Bronchial epithelial cell (primary cell): Measurements from ENCODE around the gene IP6K1. TPM values are rescaled to one million over a fixed set of nuclear protein-coding genes. Genes with fewer than 3 reads are reported as not detected.
"Not testable (repeated sequence)": the region's sequence is repeated elsewhere in the genome, so short reads cannot be mapped to it uniquely, and the experiment has no call there.

Source experiments
- DNase-seq: peaks from one replicate; pipeline ENCODE4 v3.0.0-alpha.2; 2010; ENCODE audit warnings: low read depth
- FAIRE-seq: peaks from 2 replicates; lab custom pipeline; 2011; peaks lifted over from hg19 to GRCh38; lab: Jason Lieb, UNC
- H3K27me3 ChIP-seq: 2 replicates; pipeline ENCODE4 v1.5.1; 2011; ENCODE audit warnings: low read length; ENCODE audit not compliant: control insufficient read depth, insufficient read depth
- H3K36me3 ChIP-seq: 2 replicates; pipeline ENCODE4 v1.5.1; 2011; ENCODE audit warnings: low read length; ENCODE audit not compliant: control insufficient read depth, insufficient read depth
- H3K4me3 ChIP-seq: 2 replicates; pipeline ENCODE4 v1.5.1; 2011; ENCODE audit warnings: mild to moderate bottlenecking, low read depth, low read length, control low read depth
- CTCF ChIP-seq: IDR thresholded peaks from 2 replicates; pipeline ENCODE4 v1.5.1; 2011; ENCODE audit warnings: mild to moderate bottlenecking, moderate library complexity, low read length, control low read depth, inconsistent platforms; ENCODE audit not compliant: insufficient read depth, severe bottlenecking
- total RNA-seq: library from RNA; depleted of rRNA; stranded (reverse); fragments of >200 nt; gene quantifications from 2 replicates; pipeline ENCODE4 v1.2.1, GENCODE V29; 2014

IP6K1 gene
- total RNA-seq, 1 donor from 2014 or later: 20.3 TPM

- FAIRE-seq: no peak
These were observed 36.3 kb downstream of the IP6K1 start for GRCh38 chr3:49750056-49750455.

GRCh38 chr3:49748874-49749273 is 37.5 kb downstream of the IP6K1 start:
- FAIRE-seq, DNase-seq: not testable (repeated sequence)

More at GRCh38 chr3:49750056-49750455, 36.3 kb downstream of the IP6K1 start:
- DNase-seq: no peak
- Histone ChIP-seq H3K4me3 (no peak overlapping the region), H3K36me3 (peaks cover 6% of the 10 kb centered on the region), H3K27me3 (no peaks in the 10 kb centered on the region)
- no peak for TF ChIP-seq CTCF

GRCh38 chr3:49747792-49748480 is 38.4 kb downstream of the IP6K1 start:
- no peak for TF ChIP-seq CTCF
- FAIRE-seq (no peak), DNase-seq (peak; percentile 61)
- Histone ChIP-seq H3K4me3 (no peak overlapping the region), H3K27me3 (no peaks in the 10 kb centered on the region), H3K36me3 (peaks cover 7% of the 10 kb centered on the region)

More at GRCh38 chr3:49748874-49749273, 37.5 kb downstream of the IP6K1 start:
- not testable (repeated sequence) for H3K36me3 ChIP-seq, H3K4me3 ChIP-seq, H3K27me3 ChIP-seq

DNA sequence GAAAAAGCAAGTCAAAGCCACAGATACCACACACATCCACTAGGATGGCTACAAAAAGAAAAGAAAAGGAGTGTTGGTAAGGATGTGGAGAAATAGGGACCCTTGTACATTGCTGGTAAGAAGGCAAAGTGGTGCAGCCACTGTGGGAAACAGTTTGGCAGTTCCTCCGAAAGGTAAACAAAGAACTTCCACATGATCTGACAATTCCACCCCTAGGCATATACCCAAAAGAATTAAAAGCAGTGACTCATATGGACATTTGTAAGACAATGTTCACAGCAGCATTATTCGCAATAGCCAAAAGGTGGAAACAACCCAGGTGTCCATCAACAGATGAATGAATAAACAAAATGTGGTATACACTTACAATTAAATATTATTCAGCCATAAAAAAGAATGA is 40.4 kb downstream of the IP6K1 start:
- peaks cover 7% of the 10 kb centered on the region for H3K36me3 ChIP-seq
- no peaks in the 10 kb centered on the region for H3K27me3 ChIP-seq
- no peak for TF ChIP-seq CTCF
- DNase-seq (peak; percentile 93), FAIRE-seq (no peak)
- no peak overlapping the region for H3K4me3 ChIP-seq

- Histone ChIP-seq H3K27me3 (no peaks in the 10 kb centered on the region), H3K36me3 (peaks cover 11% of the 10 kb centered on the region), H3K4me3 (no peak overlapping the region)
- FAIRE-seq (no peak), DNase-seq (no peak)
- no peak for TF ChIP-seq CTCF
These were observed 45.9 kb downstream of the IP6K1 start for GRCh38 chr3:49740427-49740826.

- FAIRE-seq (peak; percentile 50), DNase-seq (no peak)
- H3K36me3 ChIP-seq: peaks cover 15% of the 10 kb centered on the region
- no peak for TF ChIP-seq CTCF
- no peak overlapping the region for H3K4me3 ChIP-seq
- H3K27me3 ChIP-seq: no peaks in the 10 kb centered on the region
These were observed 48.2 kb downstream of the IP6K1 start for GRCh38 chr3:49738067-49738713.
